ENCODE measurements around the gene DNM2.

DNA sequence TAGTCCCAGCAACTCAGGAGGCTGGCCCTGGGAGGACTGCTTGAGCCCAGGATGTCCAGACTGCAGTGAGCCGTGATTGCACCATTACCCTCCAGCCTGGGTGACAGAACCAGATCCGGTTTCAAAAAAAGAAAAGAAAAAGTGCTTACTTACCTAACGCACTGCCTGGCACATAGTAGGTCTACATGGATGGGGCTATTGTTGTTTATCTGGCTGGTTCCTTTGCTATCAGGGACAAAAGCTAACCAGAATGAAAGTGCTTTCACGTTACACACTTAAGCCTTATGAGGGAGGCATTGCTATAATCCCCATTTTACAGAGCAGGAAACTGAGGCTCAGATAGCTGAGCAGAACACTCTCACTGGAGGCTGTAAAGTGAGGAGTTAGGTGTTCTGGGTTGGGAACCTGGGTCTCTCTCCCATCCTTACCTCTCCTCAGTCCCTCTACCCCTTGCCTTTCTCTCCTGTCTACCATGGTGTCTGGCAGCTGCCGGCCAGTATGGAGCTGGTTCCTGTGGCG is 2.8 kb downstream of the DNM2 start:
- TF ChIP-seq POLR2AphosphoS5 (IDR thresholded peaks at IDR 0.05; ENCODE audit: borderline replicate concordance, low read depth, low read length) (no peak), EZH2 (IDR thresholded peaks at IDR 0.05) (no peak)
